Smooth muscle cell (in vitro differentiated cells): ENCODE results near the gene DDA1. TPM values are rescaled to one million over a fixed set of nuclear protein-coding genes. Genes with fewer than 3 reads are reported as not detected.

Source experiments
- DNase-seq: peaks from one replicate; lab custom pipeline; 2025; ENCODE audit not compliant: unreplicated experiment; lab: John Stamatoyannopoulos, UW
- H2AFZ ChIP-seq: fragments of 200-600 bp; sonication (generic); 2 replicates; pipeline ENCODE4 v1.6.0; 2016; ENCODE audit warnings: antibody characterized with exemption, low read depth, mild to moderate bottlenecking
- H3F3A ChIP-seq: fragments of 200-600 bp; sonication (generic); 2 replicates; pipeline ENCODE4 v1.6.0; 2017; ENCODE audit warnings: antibody characterized with exemption, low read depth
- H3K27ac ChIP-seq: fragments of 200-600 bp; sonication (generic); 2 replicates; pipeline ENCODE4 v1.5.1; 2016; ENCODE audit warnings: low read depth, mild to moderate bottlenecking
- H3K27me3 ChIP-seq: fragments of 200-600 bp; sonication (generic); 2 replicates; pipeline ENCODE4 v1.6.1; 2016; ENCODE audit warnings: low read depth, mild to moderate bottlenecking
- H3K36me3 ChIP-seq: fragments of 200-600 bp; sonication (generic); 2 replicates; pipeline ENCODE4 v1.5.1; 2016; ENCODE audit warnings: low read depth
- H3K4me1 ChIP-seq: fragments of 200-600 bp; sonication (generic); 2 replicates; pipeline ENCODE4 v1.5.1; 2016; ENCODE audit warnings: low read depth
- H3K4me2 ChIP-seq: fragments of 200-600 bp; sonication (generic); 2 replicates; pipeline ENCODE4 v1.6.0; 2016; ENCODE audit warnings: mild to moderate bottlenecking
- H3K4me3 ChIP-seq: fragments of 200-600 bp; sonication (generic); 2 replicates; pipeline ENCODE4 v1.5.1; 2016; ENCODE audit warnings: mild to moderate bottlenecking
- H3K79me2 ChIP-seq: fragments of 200-600 bp; sonication (generic); 2 replicates; pipeline ENCODE4 v1.6.0; 2016; ENCODE audit warnings: low read depth, mild to moderate bottlenecking
- H3K9ac ChIP-seq: fragments of 200-600 bp; sonication (generic); 2 replicates; pipeline ENCODE4 v1.6.0; 2016; ENCODE audit warnings: low read depth
- H3K9me3 ChIP-seq: fragments of 200-600 bp; sonication (generic); replicated peaks from 2 replicates; pipeline ENCODE4 v1.5.1; 2016; ENCODE audit warnings: low read depth
- H4K20me1 ChIP-seq: fragments of 200-600 bp; sonication (generic); 2 replicates; pipeline ENCODE4 v1.6.0; 2016; ENCODE audit warnings: low read depth
- CTCF ChIP-seq: fragments of 200-600 bp; sonication (generic); IDR thresholded peaks from 2 replicates; pipeline ENCODE4 v1.5.1; 2017; ENCODE audit warnings: borderline replicate concordance, mild to moderate bottlenecking, antibody characterized with exemption; ENCODE audit not compliant: insufficient read depth, poor library complexity, severe bottlenecking
- WGBS: methylation state at CpG from one replicate; pipeline ENCODE4 v1.1.7; 2016; ENCODE audit warnings: low lambda C conversion rate; 5-methylcytosine and 5-hydroxymethylcytosine counted together
- polyA plus RNA-seq: library from polyadenylated mRNA; unstranded; fragments of >200 nt; fragmentation: Nextera tagmentation; extraction: Ambion mirVana; gene quantifications from 2 replicates; pipeline ENCODE4 v1.2.1, GENCODE V29; 2016
- total RNA-seq: library from RNA; depleted of rRNA; stranded (reverse); fragments of >200 nt; gene quantifications from 2 replicates; pipeline ENCODE4 v1.2.3, GENCODE V29; 2014

Gene DDA1
- total and polyA plus RNA-seq, 2 experiments from 2014 or later, result 26.5 to 51.8 TPM

GRCh38 chr19:17337675-17338432 lies 28.5 kb downstream of the DDA1 start:
- Histone ChIP-seq H3K27ac (no peak overlapping the region), H3K9ac (peak overlapping the region; percentile 35), H3K4me3 (peak overlapping the region; percentile 84), H3K27me3 (no peaks in the 10 kb centered on the region), H3F3A (no peaks in the 10 kb centered on the region), H3K36me3 (no peaks in the 10 kb centered on the region), H4K20me1 (no peaks in the 10 kb centered on the region), H3K9me3 (no peaks in the 10 kb centered on the region), H3K4me2 (peak overlapping the region; percentile 92), H3K79me2 (no peaks in the 10 kb centered on the region), H3K4me1 (peaks cover 6% of the 10 kb centered on the region), H2AFZ (peak overlapping the region; percentile 49)
- DNase-seq, result no peak
- TF ChIP-seq CTCF, result no peak
- WGBS, result 9% methylated on average over 49 of the region's 50 CpGs

- no peak overlapping the region for H3K27ac ChIP-seq
- TF ChIP-seq CTCF, result no peak
- H3K27me3 ChIP-seq, result no peaks in the 10 kb centered on the region
- peak overlapping the region; percentile 92 for H3K4me2 ChIP-seq
- H2AFZ ChIP-seq, result no peak overlapping the region
- no peak for DNase-seq
- H3K9ac ChIP-seq, result no peak overlapping the region
- H3K9me3 ChIP-seq, result no peaks in the 10 kb centered on the region
- peak overlapping the region; percentile 84 for H3K4me3 ChIP-seq
- H3F3A ChIP-seq, result no peaks in the 10 kb centered on the region
- H3K36me3 ChIP-seq, result no peaks in the 10 kb centered on the region
- H3K79me2 ChIP-seq, result no peaks in the 10 kb centered on the region
- H4K20me1 ChIP-seq, result no peaks in the 10 kb centered on the region
- H3K4me1 ChIP-seq, result peaks cover 6% of the 10 kb centered on the region
- 93% methylated on average over 28 of the region's 30 CpGs for WGBS
Observed at GRCh38 chr19:17338433-17339078, 29.2 kb downstream of the DDA1 start.

- H3K36me3 ChIP-seq, result no peaks in the 10 kb centered on the region
- H3K4me1 ChIP-seq, result peaks cover 6% of the 10 kb centered on the region
- H3K79me2 ChIP-seq, result no peaks in the 10 kb centered on the region
- no peaks in the 10 kb centered on the region for H3K9me3 ChIP-seq
- no peak overlapping the region for H2AFZ ChIP-seq
- no peak overlapping the region for H3K9ac ChIP-seq
- no peak for TF ChIP-seq CTCF
- no peak overlapping the region for H3K4me3 ChIP-seq
- H3K27me3 ChIP-seq, result no peaks in the 10 kb centered on the region
- no peak for DNase-seq
- 94% methylated on average over 34 of the region's 34 CpGs for WGBS
- no peaks in the 10 kb centered on the region for H3F3A ChIP-seq
- no peaks in the 10 kb centered on the region for H4K20me1 ChIP-seq
- no peak overlapping the region for H3K27ac ChIP-seq
- no peak overlapping the region for H3K4me2 ChIP-seq
Observed at GRCh38 chr19:17339088-17339741, 29.9 kb downstream of the DDA1 start.
